OCI-LY7 (cell line): ENCODE measurements around the gene AOPEP. TPM values are rescaled to one million over a fixed set of nuclear protein-coding genes. Genes with fewer than 3 reads are reported as not detected.

Experiments
- BruUV-seq: library from RNA; stranded (reverse); fragments of 400-500 nt; replicated peaks from 2 replicates; lab custom pipeline; 2021; lab: Mats Ljungman, UMichigan
- CTCF ChIA-PET: fragments of 300-600 bp; sonication (Branson Sonifier 250); formaldehyde crosslinking; loops from one replicate; lab custom pipeline; 2022; ENCODE audit warnings: antibody characterized with exemption; ENCODE audit not compliant: unreplicated experiment; lab: Charles Lee
- POLR2A ChIA-PET: fragments of 300-600 bp; sonication (Branson Sonifier 250); formaldehyde crosslinking; loops from one replicate; lab custom pipeline; 2022; ENCODE audit warnings: antibody characterized with exemption; lab: Charles Lee
- DNase-seq: peaks from one replicate; pipeline ENCODE4 v3.0.0-alpha.2; 2015; ENCODE audit warnings: low spot score
- H2AFZ ChIP-seq: fragments of 200-600 bp; sonication (generic), shearing (Covaris generic); 2 replicates; pipeline ENCODE4 v1.6.1; 2014; ENCODE audit warnings: mild to moderate bottlenecking, antibody characterized with exemption, low read length, moderate library complexity
- H3K27ac ChIP-seq: fragments of 200-600 bp; sonication (generic); 2 replicates; pipeline ENCODE4 v1.5.1; 2014; ENCODE audit warnings: mixed run types, low read depth, mild to moderate bottlenecking, moderate library complexity, low read length, inconsistent platforms; ENCODE audit not compliant: poor library complexity, severe bottlenecking
- H3K36me3 ChIP-seq: fragments of 200-600 bp; sonication (generic); 2 replicates; pipeline ENCODE4 v1.6.1; 2014; ENCODE audit warnings: mild to moderate bottlenecking, antibody characterized with exemption, low read length, moderate library complexity, mixed read lengths; ENCODE audit not compliant: insufficient read depth
- H3K4me1 ChIP-seq: fragments of 200-600 bp; sonication (generic); 2 replicates; pipeline ENCODE4 v1.5.1; 2014; ENCODE audit warnings: mild to moderate bottlenecking, low read length; ENCODE audit not compliant: insufficient read depth, poor library complexity, severe bottlenecking
- H3K4me2 ChIP-seq: fragments of 200-600 bp; sonication (generic); 2 replicates; pipeline ENCODE4 v1.6.1; 2014; ENCODE audit warnings: mild to moderate bottlenecking, low read length
- H3K4me3 ChIP-seq: fragments of 200-600 bp; sonication (generic); 2 replicates; pipeline ENCODE4 v1.5.1; 2014; ENCODE audit warnings: mild to moderate bottlenecking, low read depth, low read length; ENCODE audit not compliant: poor library complexity, severe bottlenecking
- H3K79me2 ChIP-seq: fragments of 200-600 bp; sonication (generic); 2 replicates; pipeline ENCODE4 v1.6.1; 2016; ENCODE audit warnings: low read depth, mild to moderate bottlenecking, low read length, moderate library complexity, mixed read lengths; ENCODE audit not compliant: insufficient read depth
- H3K9me2 ChIP-seq: fragments of 200-600 bp; sonication (generic); 2 replicates; pipeline ENCODE4 v1.6.1; 2016; ENCODE audit warnings: mild to moderate bottlenecking, low read length, mixed read lengths; ENCODE audit not compliant: insufficient read depth
- H3K9me3 ChIP-seq: fragments of 200-600 bp; sonication (generic); 2 replicates; pipeline ENCODE4 v1.6.1; 2014; ENCODE audit warnings: mild to moderate bottlenecking, mixed run types, low read length, mixed read lengths
- H4K20me1 ChIP-seq: fragments of 200-600 bp; sonication (generic); 2 replicates; pipeline ENCODE4 v1.6.1; 2014; ENCODE audit warnings: mild to moderate bottlenecking, antibody characterized with exemption, low read length, moderate library complexity, mixed read lengths; ENCODE audit not compliant: insufficient read depth
- CTCF ChIP-seq: fragments of 200-600 bp; sonication (generic); conservative IDR thresholded peaks from 2 replicates; pipeline ENCODE4 v1.5.1; 2014; ENCODE audit warnings: mild to moderate bottlenecking, antibody characterized with exemption, low read length, moderate library complexity, mixed read lengths
- EZH2phosphoT487 ChIP-seq: fragments of 200-600 bp; sonication (generic); IDR thresholded peaks from 2 replicates; pipeline ENCODE4 v1.6.1; 2018; ENCODE audit warnings: low read depth, borderline replicate concordance, mild to moderate bottlenecking, mixed run types, antibody characterized with exemption, low read length, moderate library complexity, mixed read lengths
- intact Hi-C: fragments of 100-400 bp; cut with micrococcal nuclease; formaldehyde crosslinking; loops from one replicate; pipeline ENCODE4 v1.10.0; 2022; ENCODE audit not compliant: unreplicated experiment
- total RNA-seq, 2 experiments: library from RNA; depleted of rRNA in 1 of 2; stranded (reverse); fragments of >200 nt in 1 of 2; shearing (Covaris generic) in 1 of 2; gene quantifications; 2 replicates each; pipeline ENCODE4 v1.2.3, GENCODE V29; 2014 to 2022

AOPEP gene
- total RNA-seq, 2 experiments from 2014 or later, result 17.3 to 24.3 TPM

- H3K9me3 ChIP-seq, result no peaks in the 10 kb centered on the region
- no peaks in the 10 kb centered on the region for H4K20me1 ChIP-seq
- intact Hi-C loops, result no loop called here
- no TSS peak for BruUV-seq
- H3K27ac ChIP-seq, result no peak overlapping the region
- DNase-seq, result no peak
- H3K4me1 ChIP-seq, result no peaks in the 10 kb centered on the region
- no peaks in the 10 kb centered on the region for H3K9me2 ChIP-seq
- peaks cover 8% of the 10 kb centered on the region; the same call in 1 of the 2 replicates for H3K36me3 ChIP-seq
- H3K4me3 ChIP-seq, result no peak overlapping the region
- no peaks in the 10 kb centered on the region for H3K79me2 ChIP-seq
- no peak overlapping the region for H3K4me2 ChIP-seq
- TF ChIP-seq CTCF (no peak), EZH2phosphoT487 (no peak)
- ChIA-PET POLR2A (interaction anchor here (0.9 kb wide), 1 partner anchor 19 kb away, joined by 3 read pairs; no protein-coding TSS in a partner anchor), CTCF (no interaction called here)
- no peak overlapping the region for H2AFZ ChIP-seq
These were observed 43.8 kb downstream of the AOPEP start for GRCh38 chr9:94770334-94770733.

GRCh38 chr9:94771096-94771495 lies 44.6 kb downstream of the AOPEP start:
- no peak overlapping the region for H3K4me2 ChIP-seq
- no peaks in the 10 kb centered on the region for H3K9me2 ChIP-seq
- CTCF ChIA-PET, result no interaction called here
- no peaks in the 10 kb centered on the region for H3K9me3 ChIP-seq
- H3K27ac ChIP-seq, result no peak overlapping the region
- peaks cover 8% of the 10 kb centered on the region; the same call in 1 of the 2 replicates for H3K36me3 ChIP-seq
- no peaks in the 10 kb centered on the region for H3K79me2 ChIP-seq
- no peak for TF ChIP-seq CTCF
- TF ChIP-seq EZH2phosphoT487, result no peak
- no peaks in the 10 kb centered on the region for H4K20me1 ChIP-seq
- POLR2A ChIA-PET, result no interaction called here
- BruUV-seq, result no TSS peak
- no peak overlapping the region for H2AFZ ChIP-seq
- no peaks in the 10 kb centered on the region for H3K4me1 ChIP-seq
- DNase-seq, result no peak
- intact Hi-C loops, result no loop called here
- no peak overlapping the region for H3K4me3 ChIP-seq

- Histone ChIP-seq H3K27ac (no peak overlapping the region), H3K4me1 (no peaks in the 10 kb centered on the region), H3K36me3 (peaks cover 5% of the 10 kb centered on the region; the same call in 1 of the 2 replicates), H3K4me3 (no peak overlapping the region), H3K79me2 (no peaks in the 10 kb centered on the region), H3K4me2 (no peak overlapping the region), H4K20me1 (no peaks in the 10 kb centered on the region), H3K9me2 (no peaks in the 10 kb centered on the region), H2AFZ (no peak overlapping the region), H3K9me3 (no peaks in the 10 kb centered on the region)
- POLR2A ChIA-PET, result interaction anchor here (0.6 kb wide), 2 partner anchors 21 to 955 kb away, joined by 4 to 5 read pairs; no protein-coding TSS in a partner anchor
- no peak for DNase-seq
- intact Hi-C loops, result no loop called here
- no TSS peak for BruUV-seq
- TF ChIP-seq EZH2phosphoT487, result no peak
- TF ChIP-seq CTCF, result no peak
- CTCF ChIA-PET, result no interaction called here
These were observed 45.6 kb downstream of the AOPEP start for GRCh38 chr9:94772144-94772543.
